Mucosa of descending colon (tissue), 3 donors: ENCODE data around the gene PHC2. TPM values are rescaled to one million over a fixed set of nuclear protein-coding genes. Genes with fewer than 3 reads are reported as not detected.

Experiments used
- ATAC-seq: fragments of 200-7000 bp; cut with Tn5 transposase; one replicate; pipeline ENCODE4 v1.9.1; 2020; ENCODE audit warnings: mild to moderate bottlenecking, moderate library complexity
- DNase-seq, 3 donors: peaks; one replicate each; pipeline ENCODE4 v3.0.0-alpha.2; 2020
- H3K36me3 ChIP-seq: fragments of 200-600 bp; one replicate; pipeline ENCODE4 v1.8.0; 2021; ENCODE audit warnings: low read depth, mild to moderate bottlenecking
- H3K4me1 ChIP-seq: fragments of 200-600 bp; one replicate; pipeline ENCODE4 v1.8.0; 2021; ENCODE audit warnings: low read depth, mild to moderate bottlenecking
- H3K4me3 ChIP-seq: fragments of 200-600 bp; one replicate; pipeline ENCODE4 v1.8.0; 2021; ENCODE audit warnings: mild to moderate bottlenecking
- H3K9me3 ChIP-seq: fragments of 200-600 bp; one replicate; pipeline ENCODE4 v1.8.0; 2021; ENCODE audit warnings: mild to moderate bottlenecking
- CTCF ChIP-seq: fragments of 200-600 bp; IDR thresholded peaks from one replicate; pipeline ENCODE4 v1.8.0; 2022; ENCODE audit warnings: antibody characterized with exemption, mild to moderate bottlenecking
- intact Hi-C, 2 donors: fragments of 100-400 bp; cut with DNase I in 1 of 2; cut with micrococcal nuclease in 1 of 2; formaldehyde crosslinking; loops; one replicate each; pipeline versions ENCODE4 v1.11.0 to v1.11.1; 2022; cut with DNase I, micrococcal nuclease
- total RNA-seq, 3 donors: library from RNA; stranded (reverse); fragmentation: NEBNext Ultra II Directional in 2 of 3; extraction: Animal tissue kit (Norgen Biotek cat#: 25700) in 2 of 3; gene quantifications; one replicate each; pipeline versions ENCODE4 v1.2.1 to v1.2.4, GENCODE V29; 2021 to 2023
- donor health status: DM: no; HTN: no; CAD: no; lungs with moderate emphysema.
- donor health status: DM: no; HTN: no; CAD: no.
- donor health status: DM: no; HTN: yes; CAD: no.

PHC2 gene
- total RNA-seq, 3 donors from 2014 or later: 49.5 to 99.0 (median 60.5) TPM

- no peak for TF ChIP-seq CTCF
- Histone ChIP-seq H3K36me3 (no peaks in the 10 kb centered on the region), H3K4me3 (no peak overlapping the region), H3K4me1 (peaks cover 5% of the 10 kb centered on the region), H3K9me3 (no peaks in the 10 kb centered on the region)
- ATAC-seq (no peak), DNase-seq (no peak)
- intact Hi-C loops: no loop called here
Observed at GRCh38 chr1:33428661-33429060, 2.2 kb downstream of the PHC2 start.

- H3K36me3 ChIP-seq: no peaks in the 10 kb centered on the region
- TF ChIP-seq CTCF: no peak
- no peaks in the 10 kb centered on the region for H3K4me1 ChIP-seq
- ATAC-seq (no peak), DNase-seq (no peak)
- intact Hi-C loops: no loop called here
- H3K4me3 ChIP-seq: no peak overlapping the region
- no peaks in the 10 kb centered on the region for H3K9me3 ChIP-seq
Observed at GRCh38 chr1:33426916-33427315, 4.0 kb downstream of the PHC2 start.

GRCh38 chr1:33425900-33426299, 5.0 kb downstream of the PHC2 start:
- ATAC-seq (no peak), DNase-seq (no peak)
- intact Hi-C loops: no loop called here
- H3K4me1 ChIP-seq: no peaks in the 10 kb centered on the region
- no peaks in the 10 kb centered on the region for H3K36me3 ChIP-seq
- no peaks in the 10 kb centered on the region for H3K9me3 ChIP-seq
- no peak overlapping the region for H3K4me3 ChIP-seq
- TF ChIP-seq CTCF: no peak

- H3K36me3 ChIP-seq: no peaks in the 10 kb centered on the region
- H3K4me3 ChIP-seq: no peak overlapping the region
- TF ChIP-seq CTCF: no peak
- ATAC-seq: no peak
- H3K9me3 ChIP-seq: no peaks in the 10 kb centered on the region
- intact Hi-C loops: no loop called here
- DNase-seq: no peak
- no peaks in the 10 kb centered on the region for H3K4me1 ChIP-seq
Observed at GRCh38 chr1:33424610-33425009, 6.3 kb downstream of the PHC2 start.

- no peak for ATAC-seq
- no peak for DNase-seq
- intact Hi-C loops: no loop called here
- no peaks in the 10 kb centered on the region for H3K9me3 ChIP-seq
- H3K36me3 ChIP-seq: no peaks in the 10 kb centered on the region
- H3K4me1 ChIP-seq: no peaks in the 10 kb centered on the region
- H3K4me3 ChIP-seq: no peak overlapping the region
- TF ChIP-seq CTCF: no peak
Observed at GRCh38 chr1:33424205-33424604, 6.7 kb downstream of the PHC2 start.
